ENCODE measurements around the gene RGS3.

The RGS3 gene

DNA sequence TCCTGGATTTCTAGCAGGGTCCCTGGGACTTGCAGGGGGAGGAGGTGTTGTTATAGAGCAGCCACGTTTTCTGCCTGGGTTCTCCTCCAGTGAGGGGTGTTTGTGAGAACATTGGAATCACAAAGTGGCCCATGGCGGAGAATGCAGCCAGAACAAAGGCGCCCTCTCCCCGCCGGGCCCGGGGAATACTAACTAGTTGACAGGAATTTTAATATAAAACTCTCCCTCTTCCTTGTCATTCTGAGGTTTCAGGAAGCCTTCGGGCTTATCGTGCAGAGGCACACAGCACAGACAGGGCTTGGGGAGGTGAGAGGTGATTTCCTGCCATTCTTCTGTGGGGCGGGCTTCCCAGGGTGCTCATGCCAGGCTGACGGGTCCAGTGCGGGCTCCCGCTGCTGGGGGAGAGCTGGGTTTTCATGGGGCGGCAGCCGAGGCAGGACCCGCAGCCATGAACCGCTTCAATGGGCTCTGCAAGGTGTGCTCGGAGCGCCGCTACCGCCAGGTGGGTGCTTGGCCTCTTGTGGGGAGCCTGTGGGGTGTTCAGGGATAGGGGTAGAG is 37.7 kb downstream of the RGS3 start:
- Histone ChIP-seq H3K27ac (ENCODE audit: poor library complexity, severe bottlenecking) (no peak overlapping the region), H3K4me1 (ENCODE audit: insufficient read depth, poor library complexity, severe bottlenecking) (no peaks in the 10 kb centered on the region)

GRCh38 chr9:113501852-113502251 is 38.3 kb downstream of the RGS3 start:
- no peak overlapping the region for H3K27ac ChIP-seq (ENCODE audit: poor library complexity, severe bottlenecking)
- H3K27me3 ChIP-seq (ENCODE audit: insufficient read depth, poor library complexity, severe bottlenecking): no peaks in the 10 kb centered on the region
- no peaks in the 10 kb centered on the region for H3K4me1 ChIP-seq (ENCODE audit: insufficient read depth, poor library complexity, severe bottlenecking)
- DNase-seq (ENCODE audit: low spot score) (no peak), ATAC-seq (ENCODE audit: low read depth) (no peak)
- TF ChIP-seq CTCF (IDR thresholded peaks at IDR 0.05; ENCODE audit: poor library complexity, severe bottlenecking): no peak
- H3K36me3 ChIP-seq (ENCODE audit: low read depth): no peaks in the 10 kb centered on the region
- H3K9me3 ChIP-seq (ENCODE audit: severe bottlenecking): no peaks in the 10 kb centered on the region
- no peak overlapping the region for H3K4me3 ChIP-seq (ENCODE audit: severe bottlenecking)

More for the DNA sequence above, 37.7 kb downstream of the RGS3 start:
- Histone ChIP-seq H3K27me3 (ENCODE audit: insufficient read depth, poor library complexity, severe bottlenecking) (no peaks in the 10 kb centered on the region), H3K36me3 (ENCODE audit: low read depth) (no peaks in the 10 kb centered on the region), H3K4me3 (ENCODE audit: severe bottlenecking) (no peak overlapping the region), H3K9me3 (ENCODE audit: severe bottlenecking) (no peaks in the 10 kb centered on the region)
- DNase-seq (ENCODE audit: low spot score): no peak
- ATAC-seq (ENCODE audit: low read depth): no peak
- TF ChIP-seq CTCF (IDR thresholded peaks at IDR 0.05; ENCODE audit: poor library complexity, severe bottlenecking): no peak

- H3K9me3 ChIP-seq (ENCODE audit: severe bottlenecking): no peaks in the 10 kb centered on the region
- H3K36me3 ChIP-seq (ENCODE audit: low read depth): no peaks in the 10 kb centered on the region
- no peak for TF ChIP-seq CTCF (IDR thresholded peaks at IDR 0.05; ENCODE audit: poor library complexity, severe bottlenecking)
- H3K4me3 ChIP-seq (ENCODE audit: severe bottlenecking): no peak overlapping the region
- DNase-seq (ENCODE audit: low spot score) (no peak), ATAC-seq (ENCODE audit: low read depth) (no peak)
- H3K27ac ChIP-seq (ENCODE audit: poor library complexity, severe bottlenecking): no peak overlapping the region
- no peaks in the 10 kb centered on the region for H3K4me1 ChIP-seq (ENCODE audit: insufficient read depth, poor library complexity, severe bottlenecking)
- H3K27me3 ChIP-seq (ENCODE audit: insufficient read depth, poor library complexity, severe bottlenecking): no peaks in the 10 kb centered on the region
These were observed 39.0 kb downstream of the RGS3 start for GRCh38 chr9:113502427-113503034.

DNA sequence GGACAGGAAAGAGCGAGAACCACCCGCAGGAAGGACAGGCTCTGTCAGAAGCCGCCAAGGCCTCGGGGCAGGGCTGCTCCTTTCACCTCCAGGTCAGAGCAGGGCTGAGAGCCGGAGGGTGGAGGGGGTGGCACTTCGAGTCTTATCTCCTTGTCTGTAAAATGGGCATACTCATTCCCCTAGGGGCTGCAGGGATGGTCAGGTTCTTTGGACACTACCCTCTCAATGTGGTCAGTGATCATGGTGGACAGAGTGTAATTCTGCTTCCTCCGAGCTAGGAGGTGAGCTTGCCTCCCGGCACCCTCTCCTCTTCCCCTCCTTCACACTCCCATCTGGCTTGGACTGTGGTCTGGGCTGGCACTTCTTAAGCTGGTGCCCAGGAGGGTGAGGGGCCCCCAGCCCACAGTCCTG is 39.6 kb downstream of the RGS3 start:
- Histone ChIP-seq H3K27me3 (ENCODE audit: insufficient read depth, poor library complexity, severe bottlenecking) (no peaks in the 10 kb centered on the region), H3K27ac (ENCODE audit: poor library complexity, severe bottlenecking) (no peak overlapping the region), H3K4me3 (ENCODE audit: severe bottlenecking) (no peak overlapping the region), H3K36me3 (ENCODE audit: low read depth) (no peaks in the 10 kb centered on the region), H3K9me3 (ENCODE audit: severe bottlenecking) (no peaks in the 10 kb centered on the region), H3K4me1 (ENCODE audit: insufficient read depth, poor library complexity, severe bottlenecking) (no peaks in the 10 kb centered on the region)
- no peak for TF ChIP-seq CTCF (IDR thresholded peaks at IDR 0.05; ENCODE audit: poor library complexity, severe bottlenecking)
- no peak for ATAC-seq (ENCODE audit: low read depth)
- DNase-seq (ENCODE audit: low spot score): no peak

GRCh38 chr9:113503613-113504211 is 40.2 kb downstream of the RGS3 start:
- Histone ChIP-seq H3K27ac (ENCODE audit: poor library complexity, severe bottlenecking) (no peak overlapping the region), H3K9me3 (ENCODE audit: severe bottlenecking) (no peaks in the 10 kb centered on the region), H3K36me3 (ENCODE audit: low read depth) (no peaks in the 10 kb centered on the region), H3K4me1 (ENCODE audit: insufficient read depth, poor library complexity, severe bottlenecking) (no peaks in the 10 kb centered on the region), H3K4me3 (ENCODE audit: severe bottlenecking) (no peak overlapping the region), H3K27me3 (ENCODE audit: insufficient read depth, poor library complexity, severe bottlenecking) (no peaks in the 10 kb centered on the region)
- no peak for DNase-seq (ENCODE audit: low spot score)
- no peak for ATAC-seq (ENCODE audit: low read depth)
- TF ChIP-seq CTCF (IDR thresholded peaks at IDR 0.05; ENCODE audit: poor library complexity, severe bottlenecking): no peak

All from RWPE2 (cell line).